ENCODE results near the gene HNRNPU.

DNA sequence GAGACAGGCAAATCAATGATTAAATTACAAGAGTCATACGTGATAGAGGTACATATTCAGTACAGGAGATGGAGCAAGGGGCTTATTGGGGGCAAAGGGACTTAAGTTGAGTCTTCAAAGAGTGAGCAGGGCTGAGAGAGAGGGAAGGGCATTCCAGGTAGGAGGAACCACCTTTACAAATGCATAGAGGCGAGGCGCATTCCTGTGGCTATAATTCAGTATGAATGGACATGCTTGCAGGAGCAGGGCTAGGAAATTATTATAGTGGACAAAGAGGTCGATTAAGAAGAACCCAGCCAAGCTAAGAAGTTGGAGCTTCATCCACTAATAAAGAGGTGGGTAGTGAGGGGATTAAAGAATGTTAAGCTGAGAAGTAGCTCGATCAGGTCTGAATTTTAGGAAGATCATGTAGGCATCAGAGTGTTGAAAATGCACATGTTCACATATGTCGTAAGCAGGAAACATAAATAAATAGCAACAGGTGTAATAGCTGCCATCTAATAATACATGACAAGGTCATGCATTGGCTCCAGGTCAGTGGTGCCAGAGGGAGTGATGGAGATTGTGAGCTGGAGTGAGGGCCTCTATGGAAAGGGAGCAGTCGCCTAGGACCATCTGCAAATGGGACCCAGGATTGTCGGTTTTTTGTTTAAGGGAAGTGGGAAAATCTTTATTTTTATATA is 12.0 kb upstream of the HNRNPU start:
- TF ChIP-seq, protein P1, sequence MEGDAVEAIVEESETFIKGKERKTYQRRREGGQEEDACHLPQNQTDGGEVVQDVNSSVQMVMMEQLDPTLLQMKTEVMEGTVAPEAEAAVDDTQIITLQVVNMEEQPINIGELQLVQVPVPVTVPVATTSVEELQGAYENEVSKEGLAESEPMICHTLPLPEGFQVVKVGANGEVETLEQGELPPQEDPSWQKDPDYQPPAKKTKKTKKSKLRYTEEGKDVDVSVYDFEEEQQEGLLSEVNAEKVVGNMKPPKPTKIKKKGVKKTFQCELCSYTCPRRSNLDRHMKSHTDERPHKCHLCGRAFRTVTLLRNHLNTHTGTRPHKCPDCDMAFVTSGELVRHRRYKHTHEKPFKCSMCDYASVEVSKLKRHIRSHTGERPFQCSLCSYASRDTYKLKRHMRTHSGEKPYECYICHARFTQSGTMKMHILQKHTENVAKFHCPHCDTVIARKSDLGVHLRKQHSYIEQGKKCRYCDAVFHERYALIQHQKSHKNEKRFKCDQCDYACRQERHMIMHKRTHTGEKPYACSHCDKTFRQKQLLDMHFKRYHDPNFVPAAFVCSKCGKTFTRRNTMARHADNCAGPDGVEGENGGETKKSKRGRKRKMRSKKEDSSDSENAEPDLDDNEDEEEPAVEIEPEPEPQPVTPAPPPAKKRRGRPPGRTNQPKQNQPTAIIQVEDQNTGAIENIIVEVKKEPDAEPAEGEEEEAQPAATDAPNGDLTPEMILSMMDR (IDR thresholded peaks at IDR 0.05; ENCODE audit: poor library complexity, severe bottlenecking): no peak
- TF ChIP-seq POLR2AphosphoS5 (IDR thresholded peaks at IDR 0.05) (no peak), MXI1 (conservative IDR thresholded peaks at IDR 0.05; ENCODE audit: poor library complexity, severe bottlenecking) (no peak), RAD21 (conservative IDR thresholded peaks at IDR 0.05) (no peak), EZH2 (IDR thresholded peaks at IDR 0.05; ENCODE audit: borderline replicate concordance, insufficient read depth, low read length, poor library complexity, severe bottlenecking) (no peak), EP300 (conservative IDR thresholded peaks at IDR 0.05; ENCODE audit: poor library complexity, severe bottlenecking) (no peak), TAF1 (IDR thresholded peaks at IDR 0.05; ENCODE audit: low read depth) (no peak)

Data from neural cell (in vitro differentiated cells).